Naive thymus-derived CD4-positive, alpha-beta T cell (primary cell): ENCODE results near the gene EPB41L2. TPM values are rescaled to one million over a fixed set of nuclear protein-coding genes. Genes with fewer than 3 reads are reported as not detected.

Experiments used
- ATAC-seq: fragments of 150-1000 bp; cut with Tn5 transposase; 2 replicates; pipeline ENCODE4 v1.10.0; 2021; ENCODE audit warnings: mild to moderate bottlenecking, moderate library complexity
- CTCF ChIA-PET: fragments of 350-600 bp; sonication (Branson Sonifier 250); formaldehyde crosslinking; loops from one replicate; lab custom pipeline; 2021; ENCODE audit warnings: antibody characterized with exemption; lab: Charles Lee
- POLR2A ChIA-PET: fragments of 350-600 bp; sonication (Branson Sonifier 250); formaldehyde crosslinking; loops from one replicate; lab custom pipeline; 2021; ENCODE audit warnings: antibody characterized with exemption, inconsistent platforms; lab: Charles Lee
- DNase-seq, 9 donors: peaks; one replicate each; pipeline versions ENCODE4 v3.0.0 to v3.0.0-alpha.2; 2020 to 2022; ENCODE audit warnings: mixed read lengths in 1 of 9
- H3K27ac ChIP-seq: one replicate; pipeline ENCODE4 v1.7.0; 2013; ENCODE audit warnings: mild to moderate bottlenecking, low read depth, low read length, moderate library complexity
- H3K27me3 ChIP-seq, 2 donors: one replicate each; pipeline ENCODE4 v1.7.0; 2013; ENCODE audit warnings: low read length in 2 of 2, mild to moderate bottlenecking in 2 of 2, moderate library complexity in 2 of 2; ENCODE audit not compliant: control insufficient read depth in 2 of 2, insufficient read depth in 2 of 2
- H3K36me3 ChIP-seq, 3 experiments: 1 replicate in 2 of 3; 2 replicates in 1 of 3; pipeline ENCODE4 v1.7.0; 2013; ENCODE audit warnings: low read length in 3 of 3, mild to moderate bottlenecking in 3 of 3, moderate library complexity in 1 of 3; ENCODE audit not compliant: insufficient read depth in 3 of 3, control insufficient read depth in 2 of 3
- H3K4me1 ChIP-seq, 2 donors: one replicate each; pipeline ENCODE4 v1.7.0; 2013; ENCODE audit warnings: low read length in 2 of 2, mild to moderate bottlenecking in 2 of 2, moderate library complexity in 1 of 2; ENCODE audit not compliant: control insufficient read depth in 2 of 2, insufficient read depth in 2 of 2
- H3K4me3 ChIP-seq: 2 replicates; pipeline ENCODE4 v1.7.0; 2013; ENCODE audit warnings: mild to moderate bottlenecking, low read length
- H3K9me3 ChIP-seq, 3 experiments: 1 replicate in 2 of 3; 2 replicates in 1 of 3; pipeline ENCODE4 v1.7.0; 2013; ENCODE audit warnings: low read length in 3 of 3; ENCODE audit not compliant: control insufficient read depth in 2 of 3
- H3K27ac Mint-ChIP-seq, 9 donors: one replicate each; pipeline ENCODE4 v1.8.0; 2020 to 2022; ENCODE audit warnings: mixed read lengths in 9 of 9, mild to moderate bottlenecking in 8 of 9, moderate library complexity in 5 of 9, inconsistent platforms in 2 of 9
- H3K27me3 Mint-ChIP-seq, 5 donors: one replicate each; pipeline ENCODE4 v1.8.0; 2021 to 2022; ENCODE audit warnings: mixed read lengths in 5 of 5, mild to moderate bottlenecking in 1 of 5
- H3K36me3 Mint-ChIP-seq, 5 donors: one replicate each; pipeline ENCODE4 v1.8.0; 2020 to 2022; ENCODE audit warnings: mixed read lengths in 5 of 5, mild to moderate bottlenecking in 3 of 5, inconsistent platforms in 1 of 5
- H3K4me1 Mint-ChIP-seq, 7 donors: one replicate each; pipeline ENCODE4 v1.8.0; 2020 to 2022; ENCODE audit warnings: mixed read lengths in 7 of 7, mild to moderate bottlenecking in 3 of 7, inconsistent platforms in 1 of 7
- H3K4me3 Mint-ChIP-seq, 10 donors: one replicate each; pipeline ENCODE4 v1.8.0; 2020 to 2022; ENCODE audit warnings: mild to moderate bottlenecking in 10 of 10, mixed read lengths in 10 of 10, moderate library complexity in 6 of 10, inconsistent platforms in 2 of 10
- H3K9me3 Mint-ChIP-seq, 11 donors: one replicate each; pipeline ENCODE4 v1.8.0; 2020 to 2022; ENCODE audit warnings: mixed read lengths in 11 of 11, mild to moderate bottlenecking in 4 of 11, inconsistent platforms in 1 of 11, moderate library complexity in 1 of 11
- intact Hi-C, 2 donors: fragments of 100-400 bp; cut with micrococcal nuclease; formaldehyde crosslinking; loops; one replicate each; pipeline ENCODE4 v1.15.1; 2023
- polyA plus RNA-seq, 2 donors: library from polyadenylated mRNA; unstranded; fragments of 300-500 nt; fragmentation: Illumina TruSeq; gene quantifications; one replicate each; pipeline ENCODE4 v1.2.3, GENCODE V29; 2021
- total RNA-seq, 6 experiments: library from RNA in 5 of 6; stranded (reverse) in 5 of 6; gene quantifications; 1 replicate in 5 of 6; 2 replicates in 1 of 6; pipeline ENCODE4 v1.2.3 and lab custom pipeline; 2021 to 2026

EPB41L2 gene
- total and polyA plus RNA-seq, 7 experiments from 2014 or later = 4.6 to 26.9 (median 12.3) TPM

DNA sequence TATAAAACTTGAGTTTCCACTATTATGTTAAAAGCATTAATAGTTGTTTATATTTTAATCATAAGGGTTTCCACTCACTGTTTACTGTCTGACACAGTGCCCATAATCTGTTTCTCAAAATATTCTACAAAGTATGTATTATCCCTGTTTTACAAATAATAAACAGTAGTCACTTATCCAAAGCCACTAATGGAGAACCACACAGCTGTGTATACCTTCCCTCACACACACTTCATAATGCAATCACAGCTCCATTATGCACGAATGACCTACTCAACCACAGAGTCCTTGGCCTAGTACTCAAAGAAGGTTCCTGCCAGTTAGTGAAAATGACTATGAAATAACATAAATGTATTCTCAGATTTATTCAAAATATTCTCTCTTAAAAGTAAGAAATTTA lies 103.1 kb downstream of the EPB41L2 start:
- intact Hi-C loops = no loop called here
- ATAC-seq (no peak), DNase-seq (no peak)
- Mint-ChIP-seq H3K27me3 (no peaks in the 10 kb centered on the region), H3K4me1 (peaks cover 0 to 6% (median 0%) of the 10 kb centered on the region in 7 donors), H3K4me3 (no peak overlapping the region), H3K36me3 (peaks cover 0 to 24% (median 16%) of the 10 kb centered on the region in 5 donors), H3K27ac (no peak overlapping the region), H3K9me3 (peaks cover 0 to 3% (median 0%) of the 10 kb centered on the region in 11 donors)
- Histone ChIP-seq H3K27me3 (no peaks in the 10 kb centered on the region), H3K27ac (no peak overlapping the region), H3K9me3 (no peaks in the 10 kb centered on the region), H3K36me3 (no peaks in the 10 kb centered on the region), H3K4me3 (no peak overlapping the region), H3K4me1 (no peaks in the 10 kb centered on the region)
- CTCF ChIA-PET = interaction anchor here (0.8 kb wide), 1 partner anchor 75 kb away, joined by 3 read pairs; no protein-coding TSS in a partner anchor
- POLR2A ChIA-PET = no interaction called here

DNA sequence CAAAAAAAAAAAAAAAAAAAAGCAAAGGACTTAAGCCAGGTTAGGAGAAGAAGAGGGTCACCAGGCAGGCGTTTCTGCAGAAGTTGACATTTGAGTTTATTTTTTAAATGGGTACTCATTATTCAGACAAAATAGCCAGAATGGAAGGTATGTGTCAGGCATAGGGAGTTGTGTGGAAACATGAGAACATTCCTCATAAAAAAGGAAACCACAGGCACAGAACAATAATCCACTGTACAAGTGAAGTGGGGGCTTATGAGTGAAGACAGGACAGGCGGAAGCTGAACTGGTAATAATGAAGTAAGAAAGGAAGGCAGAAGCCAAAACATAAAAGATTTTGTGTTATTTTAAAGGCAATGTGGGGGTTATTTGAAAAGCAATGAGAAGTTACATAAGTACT lies 104.6 kb downstream of the EPB41L2 start:
- no peaks in the 10 kb centered on the region for H3K4me1 ChIP-seq
- ATAC-seq (no peak), DNase-seq (no peak)
- H3K9me3 ChIP-seq = no peaks in the 10 kb centered on the region
- ChIA-PET CTCF (no interaction called here), POLR2A (no interaction called here)
- intact Hi-C loops = no loop called here
- H3K4me3 Mint-ChIP-seq = no peak overlapping the region
- no peaks in the 10 kb centered on the region for H3K27me3 Mint-ChIP-seq
- H3K4me1 Mint-ChIP-seq = peaks cover 0 to 6% (median 0%) of the 10 kb centered on the region in 7 donors
- no peaks in the 10 kb centered on the region for H3K36me3 ChIP-seq
- no peak overlapping the region for H3K27ac Mint-ChIP-seq
- peaks cover 0 to 3% (median 0%) of the 10 kb centered on the region in 11 donors for H3K9me3 Mint-ChIP-seq
- H3K4me3 ChIP-seq = no peak overlapping the region
- H3K36me3 Mint-ChIP-seq = peaks cover 0 to 28% (median 20%) of the 10 kb centered on the region in 5 donors
- H3K27ac ChIP-seq = no peak overlapping the region
- H3K27me3 ChIP-seq = no peaks in the 10 kb centered on the region

DNA sequence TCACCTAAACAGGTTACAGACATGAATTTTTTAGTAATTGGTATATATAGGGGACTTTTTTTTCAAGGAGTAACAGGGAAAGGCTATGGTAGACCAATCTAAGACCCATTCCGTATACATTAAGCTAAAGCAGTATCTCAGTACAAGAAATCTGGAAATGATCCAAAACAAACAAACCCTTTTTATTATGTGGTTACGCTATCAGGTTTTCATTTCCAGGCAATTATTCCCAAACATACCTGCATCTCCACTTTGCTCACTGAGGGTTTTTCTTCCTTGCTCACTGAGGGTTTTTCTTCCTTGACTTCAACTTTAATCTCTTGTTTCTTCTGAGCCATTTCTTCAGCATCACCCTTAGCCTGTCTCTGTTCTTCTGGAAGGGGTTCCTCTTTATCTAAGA lies 107.3 kb downstream of the EPB41L2 start:
- Histone ChIP-seq H3K27me3 (no peaks in the 10 kb centered on the region), H3K27ac (no peak overlapping the region), H3K9me3 (no peaks in the 10 kb centered on the region), H3K36me3 (no peaks in the 10 kb centered on the region), H3K4me3 (no peak overlapping the region), H3K4me1 (no peaks in the 10 kb centered on the region)
- Mint-ChIP-seq H3K4me3 (no peak overlapping the region), H3K36me3 (peaks cover 0 to 36% (median 30%) of the 10 kb centered on the region in 5 donors), H3K9me3 (peaks cover 0 to 3% (median 0%) of the 10 kb centered on the region in 11 donors), H3K27ac (no peak overlapping the region), H3K4me1 (peaks cover 0 to 1% (median 0%) of the 10 kb centered on the region in 7 donors), H3K27me3 (no peaks in the 10 kb centered on the region)
- ATAC-seq = no peak
- DNase-seq = no peak
- ChIA-PET CTCF (no interaction called here), POLR2A (no interaction called here)
- intact Hi-C loops = no loop called here

DNA sequence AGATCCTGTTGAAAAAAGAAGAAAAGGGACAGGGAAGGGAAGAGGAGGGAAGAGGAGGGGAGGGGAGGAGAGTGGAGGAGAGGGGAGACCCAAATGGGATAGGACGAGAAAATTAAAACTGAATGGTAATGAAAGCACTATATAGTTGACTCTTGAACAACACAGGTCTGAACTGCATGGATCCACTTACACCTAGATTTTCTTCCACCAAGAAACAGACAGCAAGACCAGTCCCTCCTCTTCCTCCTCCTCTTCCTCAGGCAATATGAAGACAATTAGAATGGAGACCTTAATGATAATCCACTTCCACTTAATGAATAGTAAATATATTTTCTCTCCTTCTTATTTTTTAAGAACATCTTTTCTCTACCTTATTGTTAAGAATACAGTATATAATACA lies 113.5 kb downstream of the EPB41L2 start:
- Histone ChIP-seq H3K4me1 (no peaks in the 10 kb centered on the region), H3K36me3 (no peaks in the 10 kb centered on the region), H3K27me3 (no peaks in the 10 kb centered on the region), H3K9me3 (no peaks in the 10 kb centered on the region), H3K27ac (no peak overlapping the region), H3K4me3 (no peak overlapping the region)
- H3K27me3 Mint-ChIP-seq = no peaks in the 10 kb centered on the region
- CTCF ChIA-PET = no interaction called here
- H3K27ac Mint-ChIP-seq = no peak overlapping the region
- H3K4me3 Mint-ChIP-seq = no peak overlapping the region
- DNase-seq (no peak), ATAC-seq (no peak)
- no peaks in the 10 kb centered on the region for H3K9me3 Mint-ChIP-seq
- intact Hi-C loops = no loop called here
- no peaks in the 10 kb centered on the region for H3K4me1 Mint-ChIP-seq
- H3K36me3 Mint-ChIP-seq = peaks cover 0 to 21% (median 11%) of the 10 kb centered on the region in 5 donors
- POLR2A ChIA-PET = no interaction called here

DNA sequence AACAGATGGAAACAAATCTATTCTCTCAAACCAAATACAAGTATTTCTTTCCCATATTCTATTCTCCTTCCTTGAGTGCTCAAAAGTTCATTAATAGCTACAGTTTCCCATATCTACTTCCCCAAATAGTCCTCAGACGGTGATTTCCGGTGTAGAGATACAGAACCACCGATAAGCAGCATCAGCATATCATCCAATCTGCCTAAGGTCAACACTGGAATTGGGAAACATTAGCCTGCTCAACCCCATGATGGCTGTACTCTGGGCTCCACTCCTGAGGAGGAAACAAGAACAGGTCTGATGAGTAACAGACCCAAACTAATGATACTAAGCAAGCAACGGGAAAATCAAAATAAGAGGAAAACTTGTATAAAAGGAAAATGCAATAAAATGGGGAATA lies 115.6 kb downstream of the EPB41L2 start:
- Mint-ChIP-seq H3K4me1 (no peaks in the 10 kb centered on the region), H3K4me3 (no peak overlapping the region), H3K9me3 (no peaks in the 10 kb centered on the region), H3K27me3 (no peaks in the 10 kb centered on the region), H3K36me3 (peaks cover 0 to 17% (median 8%) of the 10 kb centered on the region in 5 donors), H3K27ac (no peak overlapping the region)
- H3K4me1 ChIP-seq = no peaks in the 10 kb centered on the region
- POLR2A ChIA-PET = no interaction called here
- H3K27ac ChIP-seq = no peak overlapping the region
- DNase-seq (no peak), ATAC-seq (no peak)
- H3K9me3 ChIP-seq = no peaks in the 10 kb centered on the region
- no peaks in the 10 kb centered on the region for H3K36me3 ChIP-seq
- H3K27me3 ChIP-seq = no peaks in the 10 kb centered on the region
- H3K4me3 ChIP-seq = no peak overlapping the region
- CTCF ChIA-PET = no interaction called here
- intact Hi-C loops = no loop called here

DNA sequence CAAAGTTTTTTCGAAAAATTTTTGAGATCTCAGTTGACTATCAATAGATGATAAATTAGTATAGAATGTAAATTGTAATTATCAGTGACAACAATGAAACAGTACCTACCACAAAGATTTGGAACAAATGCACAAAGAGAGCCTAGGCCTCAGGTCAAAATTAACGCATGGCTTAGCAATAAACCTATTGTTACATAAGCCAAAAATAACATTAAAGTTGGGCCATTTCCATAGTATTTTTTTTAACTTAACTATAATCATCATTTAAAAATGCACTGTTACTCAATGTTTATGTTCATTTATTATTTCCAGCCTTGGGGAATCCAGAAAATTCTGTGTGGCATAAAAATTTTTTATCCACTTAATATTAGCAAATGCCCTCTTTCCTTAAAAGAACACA lies 117.0 kb downstream of the EPB41L2 start:
- peaks cover 0 to 11% (median 8%) of the 10 kb centered on the region in 5 donors for H3K36me3 Mint-ChIP-seq
- no peak overlapping the region for H3K27ac Mint-ChIP-seq
- H3K4me3 ChIP-seq = no peak overlapping the region
- no peaks in the 10 kb centered on the region for H3K4me1 ChIP-seq
- H3K36me3 ChIP-seq = no peaks in the 10 kb centered on the region
- no peaks in the 10 kb centered on the region for H3K4me1 Mint-ChIP-seq
- no peak for ATAC-seq
- H3K27ac ChIP-seq = no peak overlapping the region
- DNase-seq = no peak
- no peaks in the 10 kb centered on the region for H3K9me3 Mint-ChIP-seq
- ChIA-PET POLR2A (interaction anchor here (1.1 kb wide), 1 partner anchor 16 kb away, joined by 3 read pairs; no protein-coding TSS in a partner anchor), CTCF (no interaction called here)
- no peaks in the 10 kb centered on the region for H3K27me3 ChIP-seq
- intact Hi-C loops = no loop called here
- no peaks in the 10 kb centered on the region for H3K27me3 Mint-ChIP-seq
- no peak overlapping the region for H3K4me3 Mint-ChIP-seq
- no peaks in the 10 kb centered on the region for H3K9me3 ChIP-seq

DNA sequence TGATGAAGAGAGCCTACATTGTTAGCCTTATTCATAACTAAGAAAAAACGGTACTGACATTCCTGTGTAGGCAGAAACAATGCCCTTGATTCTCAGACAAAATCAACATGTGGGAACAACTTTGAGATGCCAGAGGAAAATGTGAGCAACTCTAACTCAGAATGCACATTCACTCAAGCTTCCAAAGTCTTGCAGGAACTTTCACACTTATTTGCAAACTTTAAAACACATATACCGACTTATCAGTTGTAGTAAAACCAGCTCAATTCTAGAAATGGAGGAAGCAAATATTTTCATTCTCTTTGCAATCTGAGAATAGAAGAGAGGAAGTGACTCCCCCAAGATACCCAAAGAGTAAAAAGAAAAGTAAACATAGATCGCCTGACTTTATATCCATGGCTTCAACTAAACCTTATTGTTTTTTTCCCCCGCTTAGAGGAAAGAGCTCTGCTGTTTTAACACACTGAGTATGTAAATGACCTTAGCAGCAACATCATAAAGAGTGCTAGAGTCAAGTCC lies 117.6 kb downstream of the EPB41L2 start:
- Mint-ChIP-seq H3K4me1 (no peaks in the 10 kb centered on the region), H3K9me3 (no peaks in the 10 kb centered on the region), H3K4me3 (no peak overlapping the region), H3K27ac (no peak overlapping the region), H3K36me3 (peaks cover 0 to 11% (median 8%) of the 10 kb centered on the region in 5 donors), H3K27me3 (no peaks in the 10 kb centered on the region)
- no peak overlapping the region for H3K4me3 ChIP-seq
- no peak for ATAC-seq
- no peaks in the 10 kb centered on the region for H3K9me3 ChIP-seq
- no peaks in the 10 kb centered on the region for H3K27me3 ChIP-seq
- intact Hi-C loops = no loop called here
- CTCF ChIA-PET = no interaction called here
- H3K27ac ChIP-seq = no peak overlapping the region
- no peak for DNase-seq
- POLR2A ChIA-PET = interaction anchor here (1.1 kb wide), 1 partner anchor 17 kb away, joined by 3 read pairs; no protein-coding TSS in a partner anchor
- no peaks in the 10 kb centered on the region for H3K4me1 ChIP-seq
- H3K36me3 ChIP-seq = no peaks in the 10 kb centered on the region
